GM12878 (cell line): ENCODE results near the gene SLC12A4.

Experiments used
- CHD2 ChIP-seq: IDR thresholded peaks from 2 replicates; pipeline ENCODE4 v1.6.1; 2011; ENCODE audit warnings: low read depth, low read length, improper control_type of control experiment, borderline replicate concordance
- HDAC2 ChIP-seq: fragments of 200-600 bp; sonication (generic); IDR thresholded peaks from 2 replicates; pipeline ENCODE4 v1.6.1; 2017
- NFYB ChIP-seq: IDR thresholded peaks from 2 replicates; pipeline ENCODE4 v1.6.1; 2011; ENCODE audit warnings: low read depth, mild to moderate bottlenecking, low read length, improper control_type of control experiment, moderate library complexity; ENCODE audit not compliant: insufficient read depth
- REST ChIP-seq: IDR thresholded peaks from 2 replicates; pipeline ENCODE4 v1.6.1; 2012; ENCODE audit warnings: mild to moderate bottlenecking, low read depth, low read length
- YBX1 ChIP-seq: fragments of 450-650 bp; IDR thresholded peaks from 2 replicates; pipeline ENCODE4 v1.6.1; 2016; ENCODE audit warnings: antibody characterized with exemption
- TF ChIP-seq, protein P1 (sequence below), 3 experiments: IDR thresholded peaks in 2 of 3; conservative IDR thresholded peaks in 1 of 3; 2 replicates each; pipeline ENCODE4 v1.5.1; 2011; ENCODE audit warnings: low read depth in 3 of 3, low read length in 3 of 3, mild to moderate bottlenecking in 3 of 3, control low read depth in 2 of 3, moderate library complexity in 2 of 3, inconsistent platforms in 1 of 3, mixed read lengths in 1 of 3; ENCODE audit not compliant: control insufficient read depth in 2 of 3, insufficient read depth in 1 of 3; ENCODE audit errors: extremely low read depth in 1 of 3
- TF ChIP-seq, protein P2 (sequence below): IDR thresholded peaks from 2 replicates; pipeline ENCODE4 v1.6.1; 2011; ENCODE audit warnings: low read depth, mild to moderate bottlenecking, low read length, moderate library complexity, borderline replicate concordance; ENCODE audit errors: extremely low read depth

DNA sequence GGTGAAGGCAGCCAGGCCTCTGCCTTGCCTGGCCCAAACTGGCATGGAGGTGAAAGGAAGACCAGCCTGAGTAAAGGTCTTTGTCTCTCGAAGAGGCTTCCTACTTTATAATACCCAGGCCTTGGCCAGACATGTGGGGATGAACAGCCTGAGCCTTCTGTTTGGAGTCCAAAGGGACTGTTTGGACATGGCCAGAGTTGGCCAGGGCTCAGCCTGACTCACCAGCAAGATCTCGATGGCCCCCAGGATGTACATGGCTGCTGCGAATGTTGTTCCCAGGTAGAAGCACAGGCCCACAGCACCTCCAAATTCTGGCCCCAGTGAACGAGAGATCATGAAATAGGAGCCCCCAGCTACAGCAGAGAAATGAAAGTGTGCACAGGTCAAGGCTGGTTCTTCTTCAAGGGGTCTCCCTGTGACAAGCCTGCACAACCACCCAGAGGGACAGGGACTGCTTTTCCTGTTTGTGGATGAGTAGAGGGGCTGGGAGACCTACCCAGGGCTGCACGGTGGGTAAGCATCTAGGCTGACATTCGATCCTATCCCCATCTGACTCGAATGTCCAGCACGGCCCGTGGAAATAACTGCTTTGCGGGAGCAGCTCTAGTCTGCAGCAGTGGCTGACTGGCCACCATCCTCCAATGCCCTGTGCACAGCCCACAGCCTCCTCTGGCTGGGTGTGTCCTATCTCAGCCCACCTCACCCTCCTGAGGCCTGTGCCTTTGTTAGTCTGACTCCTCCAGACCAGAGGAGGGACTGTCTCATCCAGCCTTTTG, 13.8 kb downstream of the SLC12A4 start:
- no peak for TF ChIP-seq CHD2
- TF ChIP-seq HDAC2: no peak
- no peak for TF ChIP-seq NFYB
- TF ChIP-seq, protein P1, sequence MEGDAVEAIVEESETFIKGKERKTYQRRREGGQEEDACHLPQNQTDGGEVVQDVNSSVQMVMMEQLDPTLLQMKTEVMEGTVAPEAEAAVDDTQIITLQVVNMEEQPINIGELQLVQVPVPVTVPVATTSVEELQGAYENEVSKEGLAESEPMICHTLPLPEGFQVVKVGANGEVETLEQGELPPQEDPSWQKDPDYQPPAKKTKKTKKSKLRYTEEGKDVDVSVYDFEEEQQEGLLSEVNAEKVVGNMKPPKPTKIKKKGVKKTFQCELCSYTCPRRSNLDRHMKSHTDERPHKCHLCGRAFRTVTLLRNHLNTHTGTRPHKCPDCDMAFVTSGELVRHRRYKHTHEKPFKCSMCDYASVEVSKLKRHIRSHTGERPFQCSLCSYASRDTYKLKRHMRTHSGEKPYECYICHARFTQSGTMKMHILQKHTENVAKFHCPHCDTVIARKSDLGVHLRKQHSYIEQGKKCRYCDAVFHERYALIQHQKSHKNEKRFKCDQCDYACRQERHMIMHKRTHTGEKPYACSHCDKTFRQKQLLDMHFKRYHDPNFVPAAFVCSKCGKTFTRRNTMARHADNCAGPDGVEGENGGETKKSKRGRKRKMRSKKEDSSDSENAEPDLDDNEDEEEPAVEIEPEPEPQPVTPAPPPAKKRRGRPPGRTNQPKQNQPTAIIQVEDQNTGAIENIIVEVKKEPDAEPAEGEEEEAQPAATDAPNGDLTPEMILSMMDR (IDR thresholded peaks at IDR 0.05 in 2 of 3, conservative IDR thresholded peaks at IDR 0.05 in 1 of 3; ENCODE audit: control insufficient read depth in 2 of 3, extremely low read depth in 1 of 3, insufficient read depth in 1 of 3, low read depth in 3 of 3, low read length in 3 of 3): no peak
- TF ChIP-seq, protein P2, sequence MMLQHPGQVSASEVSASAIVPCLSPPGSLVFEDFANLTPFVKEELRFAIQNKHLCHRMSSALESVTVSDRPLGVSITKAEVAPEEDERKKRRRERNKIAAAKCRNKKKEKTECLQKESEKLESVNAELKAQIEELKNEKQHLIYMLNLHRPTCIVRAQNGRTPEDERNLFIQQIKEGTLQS: no peak
- no peak for TF ChIP-seq YBX1
- no peak for TF ChIP-seq REST
